GM12864 (cell line): Measurements from ENCODE around the gene CSNK1G3.

Experiments used
- DNase-seq: peaks from one replicate; pipeline ENCODE4 v3.0.0-alpha.2; 2011; ENCODE audit warnings: low read depth
- H3K4me3 ChIP-seq: 2 replicates; pipeline ENCODE4 v1.5.1; 2011; ENCODE audit warnings: mild to moderate bottlenecking, low read depth, low read length, control low read depth
- TF ChIP-seq, protein P1 (sequence below): IDR thresholded peaks from 2 replicates; pipeline ENCODE4 v1.5.1; 2011; ENCODE audit warnings: low read depth, mild to moderate bottlenecking, moderate library complexity, low read length, control low read depth, inconsistent platforms; ENCODE audit errors: missing control alignments

Gene CSNK1G3

DNA sequence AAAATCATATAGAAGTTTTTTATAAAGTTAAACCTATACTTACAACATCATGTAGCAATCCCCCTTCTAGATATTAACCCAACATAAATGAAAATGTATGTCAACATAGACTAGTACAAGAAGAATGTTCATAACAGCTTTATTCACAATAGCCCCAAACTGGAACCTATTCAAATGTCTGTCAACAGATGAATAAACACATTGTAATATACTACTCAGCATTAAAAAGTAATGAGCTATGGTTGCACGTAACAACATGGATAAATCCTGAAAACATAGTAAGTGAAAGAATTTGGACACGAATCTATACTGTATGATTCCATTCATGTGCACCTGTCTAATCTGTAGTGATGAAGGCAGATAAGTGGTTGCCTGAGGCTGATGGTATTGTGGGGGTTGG, 73.9 kb downstream of the CSNK1G3 start:
- TF ChIP-seq, protein P1, sequence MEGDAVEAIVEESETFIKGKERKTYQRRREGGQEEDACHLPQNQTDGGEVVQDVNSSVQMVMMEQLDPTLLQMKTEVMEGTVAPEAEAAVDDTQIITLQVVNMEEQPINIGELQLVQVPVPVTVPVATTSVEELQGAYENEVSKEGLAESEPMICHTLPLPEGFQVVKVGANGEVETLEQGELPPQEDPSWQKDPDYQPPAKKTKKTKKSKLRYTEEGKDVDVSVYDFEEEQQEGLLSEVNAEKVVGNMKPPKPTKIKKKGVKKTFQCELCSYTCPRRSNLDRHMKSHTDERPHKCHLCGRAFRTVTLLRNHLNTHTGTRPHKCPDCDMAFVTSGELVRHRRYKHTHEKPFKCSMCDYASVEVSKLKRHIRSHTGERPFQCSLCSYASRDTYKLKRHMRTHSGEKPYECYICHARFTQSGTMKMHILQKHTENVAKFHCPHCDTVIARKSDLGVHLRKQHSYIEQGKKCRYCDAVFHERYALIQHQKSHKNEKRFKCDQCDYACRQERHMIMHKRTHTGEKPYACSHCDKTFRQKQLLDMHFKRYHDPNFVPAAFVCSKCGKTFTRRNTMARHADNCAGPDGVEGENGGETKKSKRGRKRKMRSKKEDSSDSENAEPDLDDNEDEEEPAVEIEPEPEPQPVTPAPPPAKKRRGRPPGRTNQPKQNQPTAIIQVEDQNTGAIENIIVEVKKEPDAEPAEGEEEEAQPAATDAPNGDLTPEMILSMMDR: no peak
- no peak for DNase-seq
- no peak overlapping the region for H3K4me3 ChIP-seq

DNA sequence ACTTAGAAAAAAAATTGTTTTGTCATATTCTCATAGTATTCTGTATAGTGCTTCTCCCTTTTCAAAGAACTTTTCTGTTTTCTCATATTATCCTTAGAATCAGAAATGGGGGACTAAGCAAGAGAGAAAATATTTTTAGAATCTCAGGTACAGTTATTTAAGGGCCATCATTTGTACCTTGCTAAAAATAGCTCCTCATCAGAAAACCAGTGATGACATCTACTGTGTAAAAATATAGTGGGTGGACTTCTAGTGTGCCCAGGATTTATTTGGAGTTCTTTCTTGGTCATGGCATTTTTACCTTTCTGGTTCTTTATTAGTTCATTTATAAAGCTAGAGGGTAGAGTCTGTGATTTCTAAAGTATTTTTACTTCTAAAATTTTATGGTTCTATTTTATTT, 82.5 kb downstream of the CSNK1G3 start:
- TF ChIP-seq, protein P1: no peak
- no peak for DNase-seq
- no peak overlapping the region for H3K4me3 ChIP-seq

DNA sequence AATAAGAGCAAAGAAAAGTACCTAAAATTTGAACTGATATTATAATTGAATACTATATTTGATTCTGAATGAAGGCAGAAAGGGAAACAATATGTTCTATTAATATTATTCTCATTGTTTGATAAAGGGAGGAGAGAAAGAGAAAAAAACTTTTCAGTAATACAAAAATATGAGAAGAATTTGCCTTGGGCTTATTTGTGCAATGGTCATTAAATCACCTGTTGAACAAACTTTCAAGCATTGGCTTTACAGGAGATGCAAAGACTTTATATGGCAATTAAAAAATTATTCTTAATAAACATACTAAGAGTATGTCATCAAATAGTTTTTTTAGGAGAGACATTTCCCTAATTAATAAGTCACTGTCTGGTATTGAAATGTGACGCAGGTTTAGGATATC, 85.0 kb downstream of the CSNK1G3 start:
- TF ChIP-seq, protein P1: no peak
- no peak overlapping the region for H3K4me3 ChIP-seq
- DNase-seq: no peak

DNA sequence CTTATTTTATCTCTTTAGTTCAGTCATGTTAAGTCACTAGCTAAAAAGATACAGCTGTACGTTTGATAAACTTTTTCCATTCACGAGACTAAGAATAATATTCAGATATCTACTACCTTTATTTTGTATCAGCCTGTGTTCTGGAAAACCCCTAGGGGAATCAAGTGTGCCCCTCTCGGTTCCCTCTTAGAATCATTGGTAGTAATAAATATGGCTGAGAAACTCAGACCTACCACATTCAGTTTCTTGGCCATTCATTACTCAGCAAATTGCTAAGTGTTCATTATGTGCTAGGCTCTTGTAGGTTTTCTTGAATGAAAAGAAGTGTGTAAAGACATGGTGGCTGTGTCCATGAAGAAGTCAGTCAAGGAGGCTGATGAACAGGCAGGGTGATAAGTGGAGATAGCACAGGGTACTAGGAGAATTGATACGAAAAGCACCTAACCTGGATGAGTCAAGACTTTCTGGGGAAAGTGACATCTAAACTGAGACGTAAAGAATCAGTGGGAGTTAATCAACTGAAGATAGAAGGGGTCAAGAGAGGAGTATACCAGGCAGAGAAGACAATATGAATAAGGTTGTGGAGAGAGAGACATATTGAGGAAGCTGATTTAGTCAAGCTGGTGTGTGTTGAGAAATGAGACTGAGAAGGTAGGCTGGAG, 86.2 kb downstream of the CSNK1G3 start:
- TF ChIP-seq, protein P1: no peak
- no peak for DNase-seq
- H3K4me3 ChIP-seq: no peak overlapping the region

DNA sequence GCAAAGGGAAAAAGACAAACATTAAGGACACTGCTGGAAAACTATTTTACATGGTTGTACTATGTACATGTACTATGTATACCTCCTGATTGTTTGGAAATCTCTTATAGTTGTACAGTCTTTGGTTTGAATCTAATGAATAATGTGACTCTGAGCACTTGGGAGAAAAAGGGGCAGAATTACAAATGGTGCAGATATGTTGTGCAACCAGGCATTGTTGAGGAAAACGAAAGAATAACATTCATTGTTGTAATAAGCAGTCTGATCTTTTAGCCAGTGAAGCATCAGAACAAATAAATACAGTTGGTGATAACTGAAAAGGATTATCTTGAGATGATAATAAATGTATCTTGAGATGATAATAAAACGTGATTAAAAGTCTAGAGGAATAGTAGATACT, 87.2 kb downstream of the CSNK1G3 start:
- TF ChIP-seq, protein P1: no peak
- H3K4me3 ChIP-seq: no peak overlapping the region
- no peak for DNase-seq

DNA sequence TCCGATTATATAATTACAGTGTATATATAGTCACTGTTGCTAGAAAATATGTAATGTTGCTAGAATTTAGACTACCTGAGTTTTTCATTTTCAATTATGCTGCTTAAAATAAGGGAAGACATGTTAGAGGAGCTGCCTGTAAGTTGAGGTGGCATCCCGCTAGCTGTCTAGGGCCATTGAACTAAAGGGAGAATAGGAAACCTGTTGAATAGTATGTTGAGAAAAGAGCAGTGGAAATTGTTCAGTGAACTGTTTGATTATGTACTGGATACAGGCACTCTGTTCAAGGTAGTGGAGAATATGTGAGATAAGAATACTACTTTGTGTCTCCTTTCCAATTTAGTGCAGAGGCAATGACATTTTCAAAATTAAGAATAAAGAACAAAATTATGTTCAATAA, 89.6 kb downstream of the CSNK1G3 start:
- no peak for DNase-seq
- TF ChIP-seq, protein P1: no peak
- no peak overlapping the region for H3K4me3 ChIP-seq

DNA sequence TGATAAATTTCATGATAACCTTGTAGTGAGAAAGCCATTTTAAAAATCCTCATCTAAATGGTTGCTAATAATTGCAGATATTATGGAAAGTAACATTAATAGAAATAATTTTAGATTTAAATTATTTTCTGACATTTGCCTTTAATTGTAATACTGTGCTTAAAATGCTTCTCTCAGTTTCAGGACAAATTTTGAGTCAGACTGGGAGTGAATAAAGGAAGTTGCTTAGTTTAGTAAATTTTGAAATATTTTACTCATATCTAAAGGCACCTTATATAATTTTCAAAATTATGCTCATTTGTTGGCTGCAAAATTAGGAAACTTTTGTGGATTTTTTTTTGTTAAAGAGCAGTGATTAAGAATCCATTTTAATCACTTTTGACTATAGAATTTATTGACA, 93.8 kb downstream of the CSNK1G3 start:
- TF ChIP-seq, protein P1: no peak
- peak; percentile 12 for DNase-seq
- no peak overlapping the region for H3K4me3 ChIP-seq
